PC-9 (cell line): ENCODE results near the gene MYO15B.

Experiments
- EZH2 ChIP-seq: fragments of 200-600 bp; sonication (generic); IDR thresholded peaks from 2 replicates; pipeline ENCODE4 v1.8.0; 2017; ENCODE audit warnings: antibody characterized with exemption, low read depth
- TF ChIP-seq, protein P1 (sequence below): fragments of 200-600 bp; sonication (generic); conservative IDR thresholded peaks from 2 replicates; pipeline ENCODE4 v1.6.1; 2017; ENCODE audit warnings: mixed run types, antibody characterized with exemption, mild to moderate bottlenecking, moderate library complexity

DNA sequence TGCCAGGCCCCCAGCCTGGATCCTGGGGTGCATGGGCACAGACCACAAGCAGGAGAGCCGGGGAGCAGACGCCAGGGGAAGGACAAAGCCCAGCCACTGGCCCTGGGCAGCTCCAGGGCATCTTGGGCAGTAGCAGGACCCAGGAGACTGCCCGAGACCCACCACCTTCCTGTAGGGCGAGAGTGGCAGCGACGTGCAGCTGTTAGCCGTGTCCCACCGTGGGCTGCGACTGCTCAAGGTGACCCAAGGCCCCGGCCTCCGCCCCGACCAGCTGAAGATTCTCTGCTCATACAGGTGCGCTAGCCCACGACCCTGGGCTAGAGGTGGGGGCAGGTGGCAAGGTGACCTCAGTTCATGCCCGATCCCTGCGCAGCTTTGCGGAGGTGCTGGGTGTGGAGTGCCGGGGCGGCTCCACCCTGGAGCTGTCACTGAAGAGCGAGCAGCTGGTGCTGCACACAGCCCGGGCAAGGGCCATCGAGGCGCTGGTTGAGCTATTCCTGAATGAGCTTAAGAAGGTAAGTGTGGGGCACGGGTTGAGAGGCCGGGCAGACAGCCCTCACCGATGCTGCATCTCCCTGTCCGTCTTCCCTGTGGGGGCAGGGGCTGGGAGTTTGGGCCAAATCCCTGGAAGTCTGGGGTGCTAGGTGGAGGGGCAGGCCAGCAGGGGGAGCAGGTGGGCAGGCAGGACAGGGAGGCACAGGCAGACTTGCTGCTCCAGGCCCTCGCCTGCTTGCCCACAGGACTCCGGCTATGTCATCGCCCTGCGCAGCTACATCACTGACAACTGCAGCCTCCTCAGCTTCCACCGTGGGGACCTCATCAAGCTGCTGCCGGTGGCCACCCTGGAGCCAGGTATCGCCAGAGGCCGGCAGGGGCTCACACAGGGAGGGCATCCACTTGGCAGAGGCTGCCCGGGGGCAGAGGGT is 32.2 kb downstream of the MYO15B start:
- TF ChIP-seq, protein P1, sequence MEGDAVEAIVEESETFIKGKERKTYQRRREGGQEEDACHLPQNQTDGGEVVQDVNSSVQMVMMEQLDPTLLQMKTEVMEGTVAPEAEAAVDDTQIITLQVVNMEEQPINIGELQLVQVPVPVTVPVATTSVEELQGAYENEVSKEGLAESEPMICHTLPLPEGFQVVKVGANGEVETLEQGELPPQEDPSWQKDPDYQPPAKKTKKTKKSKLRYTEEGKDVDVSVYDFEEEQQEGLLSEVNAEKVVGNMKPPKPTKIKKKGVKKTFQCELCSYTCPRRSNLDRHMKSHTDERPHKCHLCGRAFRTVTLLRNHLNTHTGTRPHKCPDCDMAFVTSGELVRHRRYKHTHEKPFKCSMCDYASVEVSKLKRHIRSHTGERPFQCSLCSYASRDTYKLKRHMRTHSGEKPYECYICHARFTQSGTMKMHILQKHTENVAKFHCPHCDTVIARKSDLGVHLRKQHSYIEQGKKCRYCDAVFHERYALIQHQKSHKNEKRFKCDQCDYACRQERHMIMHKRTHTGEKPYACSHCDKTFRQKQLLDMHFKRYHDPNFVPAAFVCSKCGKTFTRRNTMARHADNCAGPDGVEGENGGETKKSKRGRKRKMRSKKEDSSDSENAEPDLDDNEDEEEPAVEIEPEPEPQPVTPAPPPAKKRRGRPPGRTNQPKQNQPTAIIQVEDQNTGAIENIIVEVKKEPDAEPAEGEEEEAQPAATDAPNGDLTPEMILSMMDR, result peak; percentile 70
- TF ChIP-seq EZH2, result no peak
